SU-DHL-6 (cell line): ENCODE data around the gene AKR1C8.

ENCODE experiments used
- H2AFZ ChIP-seq: fragments of 200-600 bp; sonication (generic); 2 replicates; pipeline ENCODE4 v1.6.1; 2014; ENCODE audit warnings: low read depth, mild to moderate bottlenecking, moderate library complexity, mixed read lengths, antibody characterized with exemption, low read length; ENCODE audit not compliant: severe bottlenecking
- H3F3A ChIP-seq: fragments of 200-600 bp; shearing (Covaris generic); 2 replicates; pipeline ENCODE4 v1.6.0; 2016; ENCODE audit warnings: antibody characterized with exemption, mild to moderate bottlenecking; ENCODE audit not compliant: insufficient read depth
- H3K27ac ChIP-seq: fragments of 200-600 bp; sonication (generic); 2 replicates; pipeline ENCODE4 v1.5.1; 2016; ENCODE audit warnings: low read depth, mild to moderate bottlenecking, low read length, moderate library complexity, mixed read lengths
- H3K27me3 ChIP-seq: fragments of 200-600 bp; sonication (generic), shearing (Covaris generic); 2 replicates; pipeline ENCODE4 v1.6.0; 2014; ENCODE audit warnings: mild to moderate bottlenecking, low read length
- H3K36me3 ChIP-seq: fragments of 200-600 bp; sonication (generic); 2 replicates; pipeline ENCODE4 v1.6.1; 2014; ENCODE audit warnings: mild to moderate bottlenecking, low read length, mixed read lengths
- H3K4me2 ChIP-seq: fragments of 300-600, 200-600 bp; shearing (Covaris generic), sonication (generic); 2 replicates; pipeline ENCODE4 v1.6.0; 2014; ENCODE audit warnings: low read length, low read depth, mild to moderate bottlenecking; ENCODE audit not compliant: poor library complexity, severe bottlenecking
- H3K4me3 ChIP-seq: fragments of 200-600 bp; sonication (generic); 2 replicates; pipeline ENCODE4 v1.5.1; 2014; ENCODE audit warnings: antibody characterized with exemption, low read length, mild to moderate bottlenecking, mixed read lengths; ENCODE audit not compliant: insufficient read depth, poor library complexity, severe bottlenecking
- H3K79me2 ChIP-seq: fragments of 200-600 bp; sonication (generic); 2 replicates; pipeline ENCODE4 v1.6.1; 2014; ENCODE audit warnings: mild to moderate bottlenecking, low read length, moderate library complexity; ENCODE audit not compliant: insufficient read depth
- H3K9ac ChIP-seq: fragments of 200-600 bp; sonication (generic); 2 replicates; pipeline ENCODE4 v1.7.0; 2014; ENCODE audit warnings: mild to moderate bottlenecking, low read length
- H3K9me2 ChIP-seq: fragments of 200-600 bp; sonication (generic); replicated peaks from 2 replicates; pipeline ENCODE4 v1.6.1; 2014; ENCODE audit warnings: low read length; ENCODE audit not compliant: insufficient read depth
- H3K9me3 ChIP-seq: fragments of 200-600 bp; sonication (generic); 2 replicates; pipeline ENCODE4 v1.6.1; 2014; ENCODE audit warnings: low read length, mixed read lengths; ENCODE audit not compliant: insufficient read depth
- H4K20me1 ChIP-seq: fragments of 200-600 bp; sonication (generic); 2 replicates; pipeline ENCODE4 v1.6.1; 2014; ENCODE audit warnings: low read depth, mild to moderate bottlenecking, antibody characterized with exemption, low read length, moderate library complexity, mixed read lengths
- CTCF ChIP-seq: fragments of 200-600 bp; sonication (generic); IDR thresholded peaks from one replicate; pipeline ENCODE4 v1.5.1; 2017; ENCODE audit warnings: antibody characterized with exemption, mild to moderate bottlenecking, low read length, moderate library complexity; ENCODE audit not compliant: insufficient read depth, poor library complexity, severe bottlenecking
- EZH2phosphoT487 ChIP-seq: fragments of 200-600 bp; sonication (generic), shearing (Covaris generic); conservative IDR thresholded peaks from 2 replicates; pipeline ENCODE4 v1.6.1; 2018; ENCODE audit warnings: mild to moderate bottlenecking, antibody characterized with exemption, low read length, moderate library complexity, mixed read lengths

The AKR1C8 gene

GRCh38 chr10:5199398-5199797 is 14.4 kb upstream of the AKR1C8 start:
- Histone ChIP-seq H3K79me2 (no peaks in the 10 kb centered on the region), H3K36me3 (no peaks in the 10 kb centered on the region), H2AFZ (no peak overlapping the region), H3K9me2 (no peaks in the 10 kb centered on the region), H3K4me3 (no peak overlapping the region), H4K20me1 (no peaks in the 10 kb centered on the region), H3F3A (no peaks in the 10 kb centered on the region), H3K4me2 (no peak overlapping the region), H3K9ac (no peak overlapping the region), H3K9me3 (no peaks in the 10 kb centered on the region), H3K27ac (no peak overlapping the region), H3K27me3 (no peaks in the 10 kb centered on the region)
- TF ChIP-seq CTCF (no peak), EZH2phosphoT487 (no peak)

- Histone ChIP-seq H3K9me2 (no peaks in the 10 kb centered on the region), H3K9ac (no peak overlapping the region), H4K20me1 (no peaks in the 10 kb centered on the region), H3K36me3 (no peaks in the 10 kb centered on the region), H3F3A (no peaks in the 10 kb centered on the region), H3K27ac (no peak overlapping the region), H2AFZ (no peak overlapping the region), H3K4me3 (no peak overlapping the region), H3K4me2 (no peak overlapping the region), H3K79me2 (no peaks in the 10 kb centered on the region), H3K27me3 (no peaks in the 10 kb centered on the region), H3K9me3 (no peaks in the 10 kb centered on the region)
- TF ChIP-seq EZH2phosphoT487 (no peak), CTCF (no peak)
Observed at GRCh38 chr10:5198386-5198785, 13.4 kb upstream of the AKR1C8 start.

- no peaks in the 10 kb centered on the region for H3K9me2 ChIP-seq
- no peaks in the 10 kb centered on the region for H3K79me2 ChIP-seq
- H3K27me3 ChIP-seq: no peaks in the 10 kb centered on the region
- H3K4me2 ChIP-seq: no peak within 1 kb of the TSS
- no peaks in the 10 kb centered on the region for H3K36me3 ChIP-seq
- no peak for TF ChIP-seq EZH2phosphoT487
- no peak for TF ChIP-seq CTCF
- no peaks in the 10 kb centered on the region for H4K20me1 ChIP-seq
- no peaks in the 10 kb centered on the region for H3K9me3 ChIP-seq
- H3K9ac ChIP-seq: no peak within 1 kb of the TSS
- no peak within 1 kb of the TSS for H2AFZ ChIP-seq
- H3K4me3 ChIP-seq: no peak within 1 kb of the TSS
- H3F3A ChIP-seq: no peaks in the 10 kb centered on the region
- H3K27ac ChIP-seq: no peak within 1 kb of the TSS
Observed at GRCh38 chr10:5196702-5197113, 11.8 kb upstream of the AKR1C8 start, which contains the start of gene AKR1C4. Gene AKR1C4 (plus strand): TSS chr10:5196837. CDS start chr10:5196868, 31 bp downstream.
